ENCODE measurements around the gene C1GALT1.

DNA sequence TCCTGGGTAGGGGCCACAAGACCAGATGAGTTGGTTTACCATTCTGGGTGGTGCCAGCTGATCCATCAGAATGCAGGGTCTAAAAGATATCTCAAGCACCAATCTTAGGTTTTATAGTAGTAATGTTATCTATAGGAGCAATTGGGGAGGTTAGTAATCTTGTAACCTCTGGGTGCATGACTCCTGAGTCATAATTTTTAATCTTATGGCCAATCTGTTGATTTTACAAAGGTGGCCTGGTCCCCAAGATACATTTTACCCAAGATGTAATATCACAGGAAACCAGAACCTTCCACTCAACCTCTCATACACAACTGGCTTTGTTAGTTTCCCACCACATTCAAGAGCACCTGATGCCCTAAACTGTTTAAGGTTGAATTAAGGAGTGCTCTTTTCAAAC lies 79.5 kb downstream of the C1GALT1 start:
- TF ChIP-seq, protein P1, sequence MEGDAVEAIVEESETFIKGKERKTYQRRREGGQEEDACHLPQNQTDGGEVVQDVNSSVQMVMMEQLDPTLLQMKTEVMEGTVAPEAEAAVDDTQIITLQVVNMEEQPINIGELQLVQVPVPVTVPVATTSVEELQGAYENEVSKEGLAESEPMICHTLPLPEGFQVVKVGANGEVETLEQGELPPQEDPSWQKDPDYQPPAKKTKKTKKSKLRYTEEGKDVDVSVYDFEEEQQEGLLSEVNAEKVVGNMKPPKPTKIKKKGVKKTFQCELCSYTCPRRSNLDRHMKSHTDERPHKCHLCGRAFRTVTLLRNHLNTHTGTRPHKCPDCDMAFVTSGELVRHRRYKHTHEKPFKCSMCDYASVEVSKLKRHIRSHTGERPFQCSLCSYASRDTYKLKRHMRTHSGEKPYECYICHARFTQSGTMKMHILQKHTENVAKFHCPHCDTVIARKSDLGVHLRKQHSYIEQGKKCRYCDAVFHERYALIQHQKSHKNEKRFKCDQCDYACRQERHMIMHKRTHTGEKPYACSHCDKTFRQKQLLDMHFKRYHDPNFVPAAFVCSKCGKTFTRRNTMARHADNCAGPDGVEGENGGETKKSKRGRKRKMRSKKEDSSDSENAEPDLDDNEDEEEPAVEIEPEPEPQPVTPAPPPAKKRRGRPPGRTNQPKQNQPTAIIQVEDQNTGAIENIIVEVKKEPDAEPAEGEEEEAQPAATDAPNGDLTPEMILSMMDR (IDR thresholded peaks at IDR 0.05) = no peak
- TF ChIP-seq POLR2A (IDR thresholded peaks at IDR 0.05) (no peak), POLR2AphosphoS5 (IDR thresholded peaks at IDR 0.05) (no peak)

Measured in upper lobe of left lung (tissue), 4 donors.